SK-MEL-5 (cell line): ENCODE data around the gene UQCR10. TPM values are rescaled to one million over a fixed set of nuclear protein-coding genes. Genes with fewer than 3 reads are reported as not detected.

ENCODE experiments used
- DNase-seq: peaks from one replicate; pipeline ENCODE4 v3.0.0-alpha.2; 2016; ENCODE audit warnings: low read depth, low spot score
- in situ Hi-C: cut with HindIII; loops from 2 replicates; pipeline ENCODE4 v1.10.0; 2016; ENCODE audit warnings: low sequenced_read_pairs, high pct_unique_total_duplicates, low pct_unique_long_range_greater_than_20kb
- small RNA-seq, 2 experiments: library from RNA; depleted of rRNA; stranded (forward); fragments of <200 nt; gene quantifications; one replicate each; pipeline ENCODE3, GENCODE V24; 2014
- total RNA-seq: library from RNA; depleted of rRNA; stranded (reverse); fragments of >200 nt; shearing (Covaris generic); gene quantifications from 2 replicates; pipeline ENCODE4 v1.2.3, GENCODE V29; 2014; rRNA removed

Gene UQCR10
- total RNA-seq, 1 experiment from 2014 or later = 176 TPM

- in situ Hi-C loops = no loop called here
- DNase-seq = no peak
Measured at GRCh38 chr22:29810216-29810615, 43.0 kb downstream of the UQCR10 start.

- no peak for DNase-seq
Measured at GRCh38 chr22:29811377-29811776, 44.2 kb downstream of the UQCR10 start.

GRCh38 chr22:29813126-29813525, 46.0 kb downstream of the UQCR10 start:
- in situ Hi-C loops = no loop called here
- DNase-seq = no peak

More at GRCh38 chr22:29811377-29811776, 44.2 kb downstream of the UQCR10 start:
- in situ Hi-C loops = no loop called here

GRCh38 chr22:29813563-29813962, 46.4 kb downstream of the UQCR10 start:
- DNase-seq = peak; percentile 73
- in situ Hi-C loops = no loop called here

- no peak for DNase-seq
- in situ Hi-C loops = no loop called here
Measured at GRCh38 chr22:29814003-29814402, 46.8 kb downstream of the UQCR10 start.

- DNase-seq = no peak
- in situ Hi-C loops = no loop called here
Measured at GRCh38 chr22:29815580-29815979, 48.4 kb downstream of the UQCR10 start.

- in situ Hi-C loops = no loop called here
Measured at GRCh38 chr22:29816128-29816527, 49.0 kb downstream of the UQCR10 start.

GRCh38 chr22:29816539-29816938, 49.4 kb downstream of the UQCR10 start:
- in situ Hi-C loops = no loop called here
- DNase-seq = no peak

More at GRCh38 chr22:29816128-29816527, 49.0 kb downstream of the UQCR10 start:
- no peak for DNase-seq

- DNase-seq = no peak
- in situ Hi-C loops = no loop called here
Measured at GRCh38 chr22:29816980-29817379, 49.8 kb downstream of the UQCR10 start.

GRCh38 chr22:29817724-29818123, 50.6 kb downstream of the UQCR10 start:
- no peak for DNase-seq
- in situ Hi-C loops = no loop called here

GRCh38 chr22:29819501-29819900, 52.3 kb downstream of the UQCR10 start:
- in situ Hi-C loops = no loop called here
- no peak for DNase-seq

Small RNA genes within 50 kb of the gene (small RNA-seq; reads per million reads assigned to genes)
- gene RF00019 = 0 reads per million in 2 experiments

Other genes with a start within 250 kb of the UQCR10 start
- gene THOC5, start 213.6 kb upstream of the UQCR10 start, total RNA-seq = 107 and 115 TPM in 2 replicates
- 97.5 and 98.4 TPM in 2 replicates for gene NIPSNAP1, start 186.3 kb upstream of the UQCR10 start, total RNA-seq
- 47.7 and 53.8 TPM in 2 replicates for gene NF2, start 163.7 kb upstream of the UQCR10 start, total RNA-seq
- gene CABP7, start 47.4 kb upstream of the UQCR10 start, total RNA-seq = 0.13 TPM in 1 of 2 replicates, not detected in the other
- gene ZMAT5, start 362 bp upstream of the UQCR10 start, total RNA-seq = 27.7 and 32.7 TPM in 2 replicates
- 47.8 and 57.2 TPM in 2 replicates for gene ASCC2, start 70.9 kb downstream of the UQCR10 start, total RNA-seq
- gene MTMR3, start 115.8 kb downstream of the UQCR10 start, total RNA-seq = 15.7 and 18.6 TPM in 2 replicates